BJ (cell line): ENCODE results near the gene PLEKHA8. TPM values are rescaled to one million over a fixed set of nuclear protein-coding genes. Genes with fewer than 3 reads are reported as not detected.
A peak's percentile ranks its signal among the peaks of the same experiment; 100 is the strongest.

Experiments used
- CTCF ChIA-PET: fragments of 350-600 bp; formaldehyde crosslinking; extraction: SDS; loops from one replicate; lab custom pipeline; 2021; ENCODE audit warnings: antibody characterized with exemption, inconsistent platforms; lab: Yijun Ruan, JAX
- POLR2A ChIA-PET: fragments of 300-600 bp; sonication (Branson Sonifier 250); formaldehyde crosslinking; extraction: SDS; loops from one replicate; lab custom pipeline; 2021; ENCODE audit warnings: antibody characterized with exemption; lab: Charles Lee
- DNase-seq: peaks from one replicate; pipeline ENCODE4 v3.0.0-alpha.2; 2011; ENCODE audit warnings: low read depth
- H3K27me3 ChIP-seq: 2 replicates; pipeline ENCODE4 v1.6.0; 2011; ENCODE audit warnings: low read length; ENCODE audit not compliant: control insufficient read depth, insufficient read depth
- H3K36me3 ChIP-seq: 2 replicates; pipeline ENCODE4 v1.5.1; 2011; ENCODE audit warnings: low read length; ENCODE audit not compliant: control insufficient read depth, insufficient read depth
- H3K4me3 ChIP-seq: 2 replicates; pipeline ENCODE4 v1.5.1; 2011; ENCODE audit warnings: low read depth, mild to moderate bottlenecking, control low read depth, low read length
- CTCF ChIP-seq: IDR thresholded peaks from 2 replicates; pipeline ENCODE4 v1.5.1; 2011; ENCODE audit warnings: low read depth, mild to moderate bottlenecking, control low read depth, inconsistent platforms, low read length, moderate library complexity; ENCODE audit not compliant: insufficient read depth
- polyA plus RNA-seq: library from polyadenylated mRNA; depleted of rRNA; stranded (reverse); fragments of >200 nt; gene quantifications from 2 replicates; pipeline ENCODE4 v1.2.3, GENCODE V29; 2011

The PLEKHA8 gene
- polyA plus RNA-seq, 1 experiment = 4.2 TPM

- no peaks in the 10 kb centered on the region for H3K27me3 ChIP-seq
- POLR2A ChIA-PET = no interaction called here
- no peaks in the 10 kb centered on the region for H3K36me3 ChIP-seq
- DNase-seq = no peak
- no peak overlapping the region for H3K4me3 ChIP-seq
- no peak for TF ChIP-seq CTCF
- CTCF ChIA-PET = interaction anchor here (1.1 to 2.0 kb wide), 2 partner anchors 39 to 109 kb away, joined by 3 to 4 read pairs; no protein-coding TSS in a partner anchor
Observed at GRCh38 chr7:30169579-30169978, 141.4 kb downstream of the PLEKHA8 start.

- H3K36me3 ChIP-seq = no peaks in the 10 kb centered on the region
- no peak overlapping the region for H3K4me3 ChIP-seq
- H3K27me3 ChIP-seq = no peaks in the 10 kb centered on the region
- ChIA-PET CTCF (interaction anchor here (0.6 to 1.1 kb wide), 2 partner anchors 38 to 232 kb away, joined by 3 to 5 read pairs; no protein-coding TSS in a partner anchor), POLR2A (no interaction called here)
- no peak for TF ChIP-seq CTCF
- no peak for DNase-seq
Observed at GRCh38 chr7:30170476-30171205, 142.4 kb downstream of the PLEKHA8 start.

GRCh38 chr7:30171766-30172447 is 143.7 kb downstream of the PLEKHA8 start:
- CTCF ChIA-PET = interaction anchor here (3.0 kb wide), 1 partner anchor 8 kb away, joined by 16 read pairs; no protein-coding TSS in a partner anchor

GRCh38 chr7:30172451-30172850 is 144.2 kb downstream of the PLEKHA8 start:
- ChIA-PET CTCF (interaction anchor here (3.0 kb wide), 1 partner anchor 8 kb away, joined by 16 read pairs; no protein-coding TSS in a partner anchor), POLR2A (no interaction called here)
- H3K27me3 ChIP-seq = no peaks in the 10 kb centered on the region
- no peak for TF ChIP-seq CTCF
- no peak for DNase-seq
- H3K36me3 ChIP-seq = no peaks in the 10 kb centered on the region
- no peak overlapping the region for H3K4me3 ChIP-seq

More at GRCh38 chr7:30171766-30172447, 143.7 kb downstream of the PLEKHA8 start:
- H3K27me3 ChIP-seq = no peaks in the 10 kb centered on the region
- TF ChIP-seq CTCF = no peak
- no peak overlapping the region for H3K4me3 ChIP-seq
- POLR2A ChIA-PET = no interaction called here
- H3K36me3 ChIP-seq = no peaks in the 10 kb centered on the region
- no peak for DNase-seq

- no peaks in the 10 kb centered on the region for H3K36me3 ChIP-seq
- no peak overlapping the region for H3K4me3 ChIP-seq
- ChIA-PET POLR2A (no interaction called here), CTCF (interaction anchor here (0.9 to 3.0 kb wide), 2 partner anchors 9 to 11 kb away, joined by 3 to 16 read pairs; no protein-coding TSS in a partner anchor)
- peak; percentile 62 for TF ChIP-seq CTCF
- H3K27me3 ChIP-seq = no peaks in the 10 kb centered on the region
- DNase-seq = peak; percentile 95
Observed at GRCh38 chr7:30173058-30173897, 145.1 kb downstream of the PLEKHA8 start.
